HT-29 (cell line): ENCODE data around the gene NUDT19. TPM values are rescaled to one million over a fixed set of nuclear protein-coding genes. Genes with fewer than 3 reads are reported as not detected.
"Not testable (repeated sequence)": the region's sequence is repeated elsewhere in the genome, so short reads cannot be mapped to it uniquely, and the experiment has no call there.

Experiments used
- DNase-seq: peaks from one replicate; pipeline ENCODE4 v3.0.0-alpha.2; 2015; ENCODE audit warnings: low spot score
- total RNA-seq: library from RNA; depleted of rRNA; stranded (reverse); fragments of >200 nt; shearing (Covaris generic); gene quantifications from 2 replicates; pipeline ENCODE4 v1.2.3, GENCODE V29; 2014; rRNA removed

NUDT19 gene
- 18.4 and 19.9 TPM in 2 replicates for total RNA-seq

GRCh38 chr19:32691291-32691951 lies at the start of gene NUDT19:
Gene NUDT19 (plus strand): TSS chr19:32691821. CDS start chr19:32691961, 140 bp downstream.
- peak; percentile 94 for DNase-seq

- no peak for DNase-seq
Observed at GRCh38 chr19:32642771-32643170, 48.9 kb upstream of the NUDT19 start.

- no peak for DNase-seq
Observed at GRCh38 chr19:32646556-32646955, 45.1 kb upstream of the NUDT19 start.

- no peak for DNase-seq
Observed at GRCh38 chr19:32647361-32647760, 44.3 kb upstream of the NUDT19 start.

- no peak for DNase-seq
Observed at GRCh38 chr19:32649751-32650150, 41.9 kb upstream of the NUDT19 start.

GRCh38 chr19:32650671-32651070 lies 41.0 kb upstream of the NUDT19 start:
- no peak for DNase-seq

GRCh38 chr19:32651729-32652140 lies 39.9 kb upstream of the NUDT19 start:
- DNase-seq: peak; percentile 8

GRCh38 chr19:32652331-32652730 lies 39.3 kb upstream of the NUDT19 start:
- DNase-seq: not testable (repeated sequence)

GRCh38 chr19:32652894-32653598 lies 38.6 kb upstream of the NUDT19 start:
- peak; percentile 70 for DNase-seq

GRCh38 chr19:32653599-32653915 lies 38.1 kb upstream of the NUDT19 start:
- no peak for DNase-seq

GRCh38 chr19:32656379-32656778 lies 35.2 kb upstream of the NUDT19 start:
- DNase-seq: not testable (repeated sequence)

GRCh38 chr19:32658075-32658474 lies 33.5 kb upstream of the NUDT19 start:
- DNase-seq: no peak

GRCh38 chr19:32658527-32658926 lies 33.1 kb upstream of the NUDT19 start:
- no peak for DNase-seq

- DNase-seq: no peak
Observed at GRCh38 chr19:32661318-32661717, 30.3 kb upstream of the NUDT19 start.

GRCh38 chr19:32662186-32662585 lies 29.4 kb upstream of the NUDT19 start:
- no peak for DNase-seq

- DNase-seq: no peak
Observed at GRCh38 chr19:32666084-32666483, 25.5 kb upstream of the NUDT19 start.

- DNase-seq: no peak
Observed at GRCh38 chr19:32669310-32669709, 22.3 kb upstream of the NUDT19 start.

GRCh38 chr19:32671883-32672593 lies 19.6 kb upstream of the NUDT19 start:
- DNase-seq: no peak

- DNase-seq: no peak
Observed at GRCh38 chr19:32672841-32673240, 18.8 kb upstream of the NUDT19 start.

GRCh38 chr19:32673573-32673972 lies 18.0 kb upstream of the NUDT19 start:
- DNase-seq: no peak

GRCh38 chr19:32674153-32674930 lies 17.3 kb upstream of the NUDT19 start:
- peak; percentile 9 for DNase-seq
